HepG2 (cell line): Measurements from ENCODE around the gene FCER1G. TPM values are rescaled to one million over a fixed set of nuclear protein-coding genes. Genes with fewer than 3 reads are reported as not detected.

ENCODE experiments used
- CHCHD3 ChIP-seq: sonication (generic); formaldehyde crosslinking; IDR thresholded peaks from 2 replicates; pipeline ENCODE4 v1.8.0; 2022; ENCODE audit warnings: mild to moderate bottlenecking, missing genetic modification reagents, moderate library complexity
- CREM ChIP-seq, 2 experiments: sonication (generic) in 1 of 2; formaldehyde crosslinking in 1 of 2; IDR thresholded peaks; 2 replicates each; pipeline versions ENCODE4 v1.4.0 to v1.6.1; 2016 to 2020; ENCODE audit warnings: antibody characterized with exemption in 1 of 2, mild to moderate bottlenecking in 1 of 2, missing genetic modification reagents in 1 of 2
- ETS1 ChIP-seq: sonication (generic); formaldehyde crosslinking; IDR thresholded peaks from 2 replicates; pipeline ENCODE4 v1.4.0; 2020; ENCODE audit warnings: missing genetic modification reagents
- FOXO4 ChIP-seq: sonication (generic); formaldehyde crosslinking; conservative IDR thresholded peaks from 2 replicates; pipeline ENCODE4 v1.8.1; 2023; ENCODE audit warnings: missing genetic modification reagents
- KDM3A ChIP-seq: IDR thresholded peaks from 2 replicates; pipeline ENCODE4 v1.6.1; 2018; ENCODE audit warnings: low read depth, missing compliant biosample characterization
- KLF15 ChIP-seq: sonication (generic); formaldehyde crosslinking; IDR thresholded peaks from 2 replicates; pipeline ENCODE4 v1.8.1; 2023; ENCODE audit warnings: borderline replicate concordance, mild to moderate bottlenecking, inconsistent platforms, missing genetic modification reagents, mixed read lengths
- LCORL ChIP-seq, 2 experiments: fragments of 450-650 bp in 1 of 2; sonication (generic) in 1 of 2; formaldehyde crosslinking in 1 of 2; IDR thresholded peaks; 2 replicates each; pipeline versions ENCODE4 v1.5.0 to v1.6.1; 2017 to 2020; ENCODE audit warnings: antibody characterized with exemption in 1 of 2, missing genetic modification reagents in 1 of 2
- MAFK ChIP-seq, 2 experiments: IDR thresholded peaks in 1 of 2; conservative IDR thresholded peaks in 1 of 2; 2 replicates each; pipeline ENCODE4 v1.6.1; 2011; ENCODE audit warnings: improper control_type of control experiment in 2 of 2, low read length in 2 of 2
- NFE2 ChIP-seq: sonication (generic); formaldehyde crosslinking; IDR thresholded peaks from 2 replicates; pipeline ENCODE4 v1.4.0; 2020; ENCODE audit warnings: missing genetic modification reagents
- NR3C1 ChIP-seq: sonication (generic); formaldehyde crosslinking; IDR thresholded peaks from 2 replicates; pipeline ENCODE4 v1.4.0; 2020; ENCODE audit warnings: missing genetic modification reagents
- PATZ1 ChIP-seq: sonication (generic); formaldehyde crosslinking; IDR thresholded peaks from 2 replicates; pipeline ENCODE4 v1.4.0; 2020; ENCODE audit warnings: missing genetic modification reagents
- PHB2 ChIP-seq: fragments of 450-650 bp; IDR thresholded peaks from 2 replicates; pipeline ENCODE4 v1.6.1; 2018; ENCODE audit not compliant: partially characterized antibody
- PITX1 ChIP-seq: sonication (generic); formaldehyde crosslinking; IDR thresholded peaks from 2 replicates; pipeline ENCODE4 v1.5.1; 2020; ENCODE audit warnings: mild to moderate bottlenecking, missing genetic modification reagents
- POLR2G ChIP-seq: fragments of 200-400 bp; formaldehyde crosslinking; IDR thresholded peaks from 2 replicates; pipeline ENCODE4 v1.6.1; 2018; ENCODE audit warnings: mild to moderate bottlenecking, low read depth, low read length, moderate library complexity
- SSRP1 ChIP-seq: IDR thresholded peaks from 2 replicates; pipeline ENCODE4 v1.6.1; 2016; ENCODE audit warnings: control low read depth
- STAG1 ChIP-seq: sonication (generic); formaldehyde crosslinking; IDR thresholded peaks from 2 replicates; pipeline ENCODE4 v1.4.0; 2020; ENCODE audit warnings: missing genetic modification reagents
- THAP11 ChIP-seq: IDR thresholded peaks from 2 replicates; pipeline ENCODE4 v1.6.1; 2016; ENCODE audit warnings: missing biosample characterization, missing genetic modification reagents
- ZFY ChIP-seq: sonication (generic); formaldehyde crosslinking; IDR thresholded peaks from 2 replicates; pipeline ENCODE4 v1.4.0; 2020; ENCODE audit warnings: missing genetic modification reagents
- ZKSCAN8 ChIP-seq: IDR thresholded peaks from 2 replicates; pipeline ENCODE4 v1.6.1; 2016; ENCODE audit warnings: borderline replicate concordance, missing genetic modification reagents, missing compliant biosample characterization
- ZNF20 ChIP-seq: sonication (generic); formaldehyde crosslinking; IDR thresholded peaks from 2 replicates; pipeline ENCODE4 v1.4.0; 2020; ENCODE audit warnings: mild to moderate bottlenecking, moderate library complexity, missing genetic modification reagents
- ZNF251 ChIP-seq: sonication (generic); formaldehyde crosslinking; IDR thresholded peaks from 2 replicates; pipeline ENCODE4 v1.9.0; 2021; ENCODE audit warnings: mild to moderate bottlenecking, missing genetic modification reagents
- ZNF256 ChIP-seq: sonication (generic); formaldehyde crosslinking; conservative IDR thresholded peaks from 2 replicates; pipeline ENCODE4 v1.4.0; 2020; ENCODE audit warnings: missing genetic modification reagents
- ZNF513 ChIP-seq: sonication (generic); formaldehyde crosslinking; conservative IDR thresholded peaks from 2 replicates; pipeline ENCODE4 v1.5.0; 2020; ENCODE audit warnings: missing genetic modification reagents
- ZNF816 ChIP-seq: sonication (generic); formaldehyde crosslinking; IDR thresholded peaks from 2 replicates; pipeline ENCODE4 v1.8.0; 2022; ENCODE audit warnings: missing genetic modification reagents, mild to moderate bottlenecking, borderline replicate concordance
- polyA plus RNA-seq, 8 experiments: library from polyadenylated mRNA; depleted of rRNA in 3 of 8; stranded (reverse) in 7 of 8; unstranded in 1 of 8; fragments of >200 nt; fragmentation: Illumina TruSeq in 4 of 8; extraction: Trizol in 4 of 8; gene quantifications; 2 replicates each; pipeline versions ENCODE4 v1.2.1 to v1.2.3, GENCODE V29; 2011 to 2016; ENCODE audit warnings: low read depth in 4 of 8, missing spikeins in 1 of 8, mixed read lengths in 1 of 8; ENCODE audit not compliant: insufficient read depth in 1 of 8
- total RNA-seq, 5 experiments: library from RNA; depleted of rRNA; stranded (reverse); fragments of >200 nt; fragmentation: Illumina TruSeq; extraction: Trizol; gene quantifications; 2 replicates each; pipeline ENCODE4 v1.2.3, GENCODE V29; 2016; ENCODE audit warnings: low read depth in 1 of 5
- TF ChIP-seq, protein P1 (sequence below): sonication (generic); formaldehyde crosslinking; IDR thresholded peaks from 2 replicates; pipeline ENCODE4 v1.8.0; 2022; ENCODE audit warnings: missing genetic modification reagents, mild to moderate bottlenecking, borderline replicate concordance

FCER1G gene
- total and polyA plus RNA-seq, 2 of the 13 experiments (the other 11 are each of a cell fraction or from before 2014, with no cell fraction given) = 1.3 to 6.4 TPM

DNA sequence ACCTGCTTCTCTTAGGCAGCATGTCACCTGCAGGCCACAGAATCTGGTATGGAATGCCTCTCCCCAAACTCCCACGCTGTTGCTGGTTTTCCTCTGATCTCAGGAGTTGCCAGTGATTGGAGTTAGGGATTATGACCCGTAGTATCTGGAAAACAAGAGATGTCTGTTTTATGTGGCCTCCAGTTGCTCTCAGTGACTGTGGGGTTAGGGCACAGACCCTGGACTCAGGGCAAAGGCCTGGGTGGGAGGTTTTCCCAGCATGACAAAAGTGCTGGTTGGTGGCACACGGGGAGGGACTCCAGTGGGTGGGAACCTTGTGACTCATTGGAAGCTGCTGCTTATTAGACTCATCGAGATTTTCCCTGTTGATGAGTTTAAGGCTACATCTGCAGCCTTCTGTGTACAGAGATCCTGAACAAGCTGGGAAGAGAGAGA, 23.0 kb downstream of the FCER1G start, which contains the start of gene NR1I3 (continued):
- TF ChIP-seq LCORL (IDR thresholded peaks at IDR 0.05) (no peak; the same call in 1 of the 2 replicates), LCORL (CRISPR knock-in tag; IDR thresholded peaks at IDR 0.05) (peak; percentile 85), MAFK (conservative IDR thresholded peaks at IDR 0.05 in 1 of 2, IDR thresholded peaks at IDR 0.05 in 1 of 2; ENCODE audit: low read length in 2 of 2) (no peak), CREM (IDR thresholded peaks at IDR 0.05) (peak; percentile 66), CREM (CRISPR knock-in tag; IDR thresholded peaks at IDR 0.05) (no peak), ZFY (CRISPR knock-in tag) (no peak), PITX1 (peak; percentile 85), CHCHD3 (no peak), STAG1 (no peak), NR3C1 (CRISPR knock-in tag) (no peak), KLF15 (CRISPR knock-in tag) (no peak), PATZ1 (CRISPR knock-in tag) (peak; percentile 33; the same call in 1 of the 2 replicates), FOXO4 (CRISPR knock-in tag) (no peak), ZNF513 (no peak), ZNF251 (CRISPR knock-in tag) (no peak), ZNF816 (peak; percentile 60; the same call in 1 of the 2 replicates), ETS1 (CRISPR knock-in tag) (no peak), ZKSCAN8 (no peak), POLR2G (no peak), KDM3A (no peak), PHB2 (no peak), SSRP1 (CRISPR knock-in tag) (no peak), NFE2 (CRISPR knock-in tag) (no peak), ZNF256 (no peak), THAP11 (CRISPR knock-in tag) (no peak), ZNF20 (CRISPR knock-in tag) (no peak)
- TF ChIP-seq, protein P1, sequence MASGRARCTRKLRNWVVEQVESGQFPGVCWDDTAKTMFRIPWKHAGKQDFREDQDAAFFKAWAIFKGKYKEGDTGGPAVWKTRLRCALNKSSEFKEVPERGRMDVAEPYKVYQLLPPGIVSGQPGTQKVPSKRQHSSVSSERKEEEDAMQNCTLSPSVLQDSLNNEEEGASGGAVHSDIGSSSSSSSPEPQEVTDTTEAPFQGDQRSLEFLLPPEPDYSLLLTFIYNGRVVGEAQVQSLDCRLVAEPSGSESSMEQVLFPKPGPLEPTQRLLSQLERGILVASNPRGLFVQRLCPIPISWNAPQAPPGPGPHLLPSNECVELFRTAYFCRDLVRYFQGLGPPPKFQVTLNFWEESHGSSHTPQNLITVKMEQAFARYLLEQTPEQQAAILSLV (CRISPR knock-in tag) = no peak
